ENCODE data around the gene OPN1MW3. TPM values are rescaled to one million over a fixed set of nuclear protein-coding genes. Genes with fewer than 3 reads are reported as not detected.
"Not testable (repeated sequence)": the region's sequence is repeated elsewhere in the genome, so short reads cannot be mapped to it uniquely, and the experiment has no call there.

Gene OPN1MW3
- total RNA-seq, 4 donors from 2014 or later = not detected

- in situ Hi-C loops (cut with MboI; ENCODE audit: low sequenced_read_pairs in 4 of 4) = no loop called here
- TF ChIP-seq POLR2A (IDR thresholded peaks at IDR 0.05) (no peak), CTCF (IDR thresholded peaks at IDR 0.05 in 4 of 5, conservative IDR thresholded peaks at IDR 0.05 in 1 of 5) (no peak)
- ATAC-seq (no peak), DNase-seq (no peak)
- H3K36me3 ChIP-seq = no peaks in the 10 kb centered on the region
- no peak within 1 kb of the TSS for H3K27ac ChIP-seq
- no peaks in the 10 kb centered on the region for H3K9me3 ChIP-seq
- intact Hi-C loops (cut with DNase I; ENCODE audit: low total_unique reads) = no loop called here
- no peaks in the 10 kb centered on the region for H3K27me3 ChIP-seq
- H3K4me1 ChIP-seq = no peaks in the 10 kb centered on the region
- no peak within 1 kb of the TSS for H3K4me3 ChIP-seq
Measured at GRCh38 chrX:154295664-154296310, 38.4 kb downstream of the OPN1MW3 start, which contains the start of gene TKTL1. Gene TKTL1 (plus strand): TSS chrX:154295795. CDS start chrX:154295860, 65 bp downstream.

GRCh38 chrX:154296731-154297130 is 39.3 kb downstream of the OPN1MW3 start:
- no peak for ATAC-seq
- no peak for DNase-seq
- TF ChIP-seq CTCF (IDR thresholded peaks at IDR 0.05 in 4 of 5, conservative IDR thresholded peaks at IDR 0.05 in 1 of 5) (no peak), POLR2A (IDR thresholded peaks at IDR 0.05) (no peak)
- no peaks in the 10 kb centered on the region for H3K27me3 ChIP-seq
- no peak overlapping the region for H3K4me3 ChIP-seq
- no peaks in the 10 kb centered on the region for H3K9me3 ChIP-seq
- in situ Hi-C loops (cut with MboI; ENCODE audit: low sequenced_read_pairs in 4 of 4) = no loop called here
- H3K27ac ChIP-seq = no peak overlapping the region
- H3K4me1 ChIP-seq = no peaks in the 10 kb centered on the region
- intact Hi-C loops (cut with DNase I; ENCODE audit: low total_unique reads) = no loop called here
- no peaks in the 10 kb centered on the region for H3K36me3 ChIP-seq

GRCh38 chrX:154298312-154298711 is 40.9 kb downstream of the OPN1MW3 start:
- intact Hi-C loops (cut with DNase I; ENCODE audit: low total_unique reads) = no loop called here
- no peak overlapping the region for H3K4me3 ChIP-seq
- no peak overlapping the region for H3K27ac ChIP-seq
- H3K9me3 ChIP-seq = no peaks in the 10 kb centered on the region
- TF ChIP-seq POLR2A (IDR thresholded peaks at IDR 0.05) (no peak), CTCF (IDR thresholded peaks at IDR 0.05 in 4 of 5, conservative IDR thresholded peaks at IDR 0.05 in 1 of 5) (no peak)
- ATAC-seq (no peak), DNase-seq (no peak)
- no peaks in the 10 kb centered on the region for H3K27me3 ChIP-seq
- no peaks in the 10 kb centered on the region for H3K4me1 ChIP-seq
- in situ Hi-C loops (cut with MboI; ENCODE audit: low sequenced_read_pairs in 4 of 4) = no loop called here
- H3K36me3 ChIP-seq = no peaks in the 10 kb centered on the region

GRCh38 chrX:154300816-154301215 is 43.4 kb downstream of the OPN1MW3 start:
- DNase-seq = no peak
- no peaks in the 10 kb centered on the region for H3K4me1 ChIP-seq
- TF ChIP-seq POLR2A (IDR thresholded peaks at IDR 0.05) (no peak), CTCF (IDR thresholded peaks at IDR 0.05 in 4 of 5, conservative IDR thresholded peaks at IDR 0.05 in 1 of 5) (no peak)
- intact Hi-C loops (cut with DNase I; ENCODE audit: low total_unique reads) = no loop called here
- H3K4me3 ChIP-seq = no peak overlapping the region
- no peak for ATAC-seq
- in situ Hi-C loops (cut with MboI; ENCODE audit: low sequenced_read_pairs in 4 of 4) = no loop called here
- no peaks in the 10 kb centered on the region for H3K36me3 ChIP-seq
- no peak overlapping the region for H3K27ac ChIP-seq
- H3K27me3 ChIP-seq = no peaks in the 10 kb centered on the region
- H3K9me3 ChIP-seq = no peaks in the 10 kb centered on the region

- H3K9me3 ChIP-seq; in situ Hi-C loops (cut with MboI; ENCODE audit: low sequenced_read_pairs in 4 of 4); H3K27me3 ChIP-seq; DNase-seq; H3K36me3 ChIP-seq; ATAC-seq; H3K27ac ChIP-seq; H3K4me3 ChIP-seq; intact Hi-C loops (cut with DNase I; ENCODE audit: low total_unique reads); H3K4me1 ChIP-seq: not testable (repeated sequence)
Measured at GRCh38 chrX:154302998-154303397, 45.6 kb downstream of the OPN1MW3 start.
